GM19035 (cell line): ENCODE data around the gene GRIK5.
"Not testable (repeated sequence)": the region's sequence is repeated elsewhere in the genome, so short reads cannot be mapped to it uniquely, and the experiment has no call there.

ENCODE experiments used
- ATAC-seq: cut with Tn5 transposase; IDR thresholded peaks from one replicate; pipeline ENCODE4 v1.9.1; 2021; ENCODE audit not compliant: unreplicated experiment

The GRIK5 gene

DNA sequence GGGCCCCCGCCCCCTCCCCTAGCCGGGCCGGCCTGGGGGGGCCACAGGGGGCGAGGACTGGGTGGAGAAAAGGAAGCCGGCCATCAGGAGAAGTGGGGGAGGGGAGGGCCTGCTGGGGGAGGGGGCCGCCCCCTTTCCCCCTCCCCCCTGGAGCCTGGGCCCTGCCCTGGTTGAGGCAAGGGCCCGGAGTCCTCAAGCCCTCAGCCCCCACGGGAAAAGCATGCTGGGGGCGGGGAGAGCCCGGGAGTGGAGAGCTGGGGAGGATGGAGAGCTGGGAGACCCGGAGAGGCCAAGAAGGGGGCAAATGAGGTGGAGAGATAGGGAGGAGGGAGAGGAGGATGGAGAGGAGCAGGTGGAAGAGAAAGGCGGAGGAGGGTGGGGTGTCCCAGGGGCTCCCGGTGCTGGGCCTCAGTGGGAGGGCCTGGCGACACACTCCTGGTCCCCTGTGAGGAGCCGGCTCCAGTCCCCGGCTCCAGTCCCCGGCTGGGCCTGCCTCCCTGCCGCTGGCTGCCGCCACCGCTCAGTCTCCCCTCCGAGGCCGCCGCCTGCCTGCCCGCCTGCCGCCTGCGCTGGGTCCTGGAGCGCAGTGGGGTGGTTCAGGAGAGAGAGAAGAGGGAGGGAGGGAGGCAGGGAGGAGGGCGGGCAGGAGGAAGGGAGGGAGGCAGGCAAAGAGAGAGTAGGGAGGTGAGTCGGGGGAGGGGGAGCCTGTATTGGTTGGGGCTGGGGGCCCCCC lies at the start of gene GRIK5:
GRIK5 (minus strand) TSS at position 588 of the 733 bp plus-strand sequence. CDS start 4,436 bp downstream, outside the sequence.
- ATAC-seq, result no peak

DNA sequence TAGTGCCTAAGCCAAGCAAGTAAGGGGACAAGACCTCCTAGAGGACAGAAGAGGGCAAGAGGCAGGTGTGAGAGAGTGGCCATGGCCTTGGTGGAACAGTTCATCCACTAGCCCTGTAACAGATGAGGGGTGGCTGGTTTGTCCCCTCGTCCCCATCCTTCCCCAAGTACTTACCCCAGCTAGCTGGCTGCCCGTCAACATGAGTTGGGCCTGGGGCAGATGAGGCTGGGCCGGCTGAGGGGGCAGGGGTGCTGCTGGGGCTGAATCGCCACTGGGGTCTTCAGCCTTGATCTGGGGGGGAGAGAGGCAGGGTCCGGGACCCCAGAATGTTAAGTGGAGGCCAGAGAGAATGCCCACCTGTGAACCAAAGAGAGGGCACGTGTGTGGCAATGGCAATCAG lies 47.1 kb upstream of the GRIK5 start:
- no peak for ATAC-seq

DNA sequence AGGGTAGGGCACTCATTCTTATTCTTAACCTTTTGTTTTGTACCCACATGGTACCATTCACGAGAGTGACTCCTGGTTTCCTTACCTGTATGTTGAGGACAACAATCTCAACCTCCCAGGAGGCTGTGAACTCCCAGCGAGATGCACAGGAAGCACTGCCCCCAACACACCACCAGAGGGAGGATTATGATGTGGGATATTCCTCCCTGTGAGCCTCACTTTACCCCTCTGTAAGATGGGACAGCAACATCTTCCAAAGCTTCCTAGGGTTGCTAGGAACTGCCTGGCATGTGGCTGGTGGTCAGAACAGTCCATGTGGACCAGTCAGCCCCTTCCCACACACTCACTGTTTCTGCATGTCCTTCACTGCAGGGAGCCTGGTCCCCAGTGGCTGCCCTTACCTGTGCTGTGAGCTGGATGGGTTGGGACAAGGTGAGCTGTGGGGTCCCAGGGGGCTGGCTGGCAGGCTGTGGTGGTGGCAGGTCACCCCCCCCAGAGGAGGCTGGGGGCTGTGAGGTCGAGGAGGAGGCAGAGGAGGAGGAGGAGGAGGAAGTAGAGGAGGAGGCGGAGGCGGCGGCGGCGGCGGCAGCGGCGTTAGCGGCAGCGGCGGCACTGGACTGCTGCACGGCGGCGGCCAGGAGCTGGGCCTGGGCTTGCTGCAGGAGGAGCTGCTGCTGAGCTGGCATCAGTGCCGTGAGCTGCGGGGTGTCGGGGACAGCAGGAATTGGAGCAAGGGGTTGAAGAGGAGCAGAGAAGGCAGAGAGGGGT lies 46.5 kb upstream of the GRIK5 start:
- no peak for ATAC-seq

DNA sequence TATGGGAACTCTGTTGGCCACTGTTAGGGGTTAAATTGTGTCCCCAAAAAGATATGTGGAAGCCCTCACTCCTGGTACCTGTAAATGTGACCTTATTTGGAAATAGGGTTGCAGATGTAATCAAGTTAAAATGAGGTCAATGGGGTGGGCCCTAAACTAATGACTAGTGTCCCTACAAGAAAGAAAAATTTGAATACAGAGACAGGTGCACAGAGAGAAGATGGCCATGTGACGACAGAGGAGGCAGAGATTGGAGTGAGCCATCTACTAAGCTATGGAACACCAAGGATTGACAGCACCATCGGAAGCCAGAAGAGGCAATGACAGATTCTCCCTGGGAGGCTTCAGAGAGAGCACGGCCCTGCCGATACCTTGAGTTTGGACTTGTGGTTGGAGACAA lies 45.7 kb upstream of the GRIK5 start:
- ATAC-seq, result no peak

GRCh38 chr19:42115219-42115618 lies 45.2 kb upstream of the GRIK5 start:
- ATAC-seq, result no peak

- ATAC-seq, result peak; percentile 66
Observed at GRCh38 chr19:42114412-42114811, 44.4 kb upstream of the GRIK5 start.

GRCh38 chr19:42113641-42114348 lies 43.8 kb upstream of the GRIK5 start:
- ATAC-seq, result peak; percentile 44

DNA sequence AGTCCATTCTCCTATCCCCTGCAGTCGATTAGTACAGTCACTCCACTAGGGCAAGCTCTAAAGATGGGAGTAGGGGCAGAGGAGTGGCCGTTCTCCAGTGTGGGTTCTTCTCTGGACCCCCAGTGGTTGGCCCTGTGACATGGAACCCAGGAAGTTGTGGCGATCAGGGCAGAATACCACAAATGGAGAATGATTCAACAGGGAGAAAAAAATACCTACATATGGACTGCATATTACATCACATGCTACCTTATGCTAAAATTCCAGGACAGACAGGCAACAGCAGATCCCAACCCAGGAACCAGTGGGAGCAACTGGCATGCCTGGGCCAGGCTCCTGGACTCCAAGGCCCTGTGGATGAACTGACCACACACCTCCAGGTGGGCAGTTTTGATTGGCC lies 41.8 kb upstream of the GRIK5 start:
- ATAC-seq, result no peak

DNA sequence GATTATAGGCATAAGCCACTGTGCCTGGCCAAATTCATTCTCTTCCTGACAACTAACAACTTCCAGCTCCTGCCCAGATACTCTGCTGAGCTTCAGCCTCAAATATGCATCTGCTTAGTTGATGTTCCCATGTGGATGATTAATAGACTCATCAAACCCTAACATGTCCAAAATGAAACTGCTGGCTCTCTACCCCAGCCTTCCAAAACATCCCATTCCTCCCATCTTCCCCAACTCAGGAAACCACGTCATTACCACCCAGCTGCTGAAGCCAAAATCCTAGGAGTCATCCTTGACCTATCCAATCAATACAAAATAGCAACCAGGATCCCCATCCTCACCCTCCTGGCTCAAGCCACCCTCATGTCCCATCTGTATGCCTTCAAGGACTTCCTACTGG lies 41.4 kb upstream of the GRIK5 start:
- no peak for ATAC-seq

DNA sequence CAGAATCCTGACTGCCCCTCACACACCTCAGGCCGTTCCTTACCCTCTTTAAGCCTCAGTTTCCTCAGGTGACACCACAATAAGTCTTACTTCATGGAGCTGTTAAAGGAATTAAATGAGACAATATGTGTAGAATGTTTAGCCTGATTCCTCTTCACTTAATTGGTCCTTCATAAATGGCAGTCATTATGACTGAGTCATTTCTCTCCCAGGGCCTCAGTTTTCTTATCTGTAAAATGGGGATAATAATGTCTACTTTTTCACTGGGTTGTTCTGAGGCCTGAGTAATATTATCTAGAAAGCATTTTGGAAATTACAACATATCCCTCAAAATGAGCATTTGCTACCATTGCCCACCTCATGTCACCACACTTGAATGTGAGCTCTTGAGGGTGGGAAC lies 40.7 kb upstream of the GRIK5 start:
- ATAC-seq, result no peak

DNA sequence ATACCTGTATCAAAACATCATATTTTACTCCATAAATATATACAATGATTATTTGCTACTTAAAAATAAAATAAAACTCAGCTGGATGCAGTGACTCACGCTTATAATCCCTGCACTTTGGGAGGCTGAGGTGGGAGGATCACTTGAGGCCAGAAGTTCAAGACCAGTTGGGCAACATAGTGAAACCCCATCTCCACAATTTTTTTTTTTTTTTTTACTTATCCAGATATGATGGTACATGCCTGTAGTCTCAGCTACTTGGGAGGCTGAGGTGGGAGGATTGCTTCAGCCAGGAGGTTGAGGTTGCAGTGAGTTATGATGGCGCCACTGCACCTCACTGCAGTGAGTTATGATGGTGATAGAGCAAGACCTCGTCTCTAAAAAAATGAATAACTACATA lies 39.9 kb upstream of the GRIK5 start:
- no peak for ATAC-seq

- peak; percentile 78 for ATAC-seq
Observed at GRCh38 chr19:42108527-42109389, 38.8 kb upstream of the GRIK5 start.

DNA sequence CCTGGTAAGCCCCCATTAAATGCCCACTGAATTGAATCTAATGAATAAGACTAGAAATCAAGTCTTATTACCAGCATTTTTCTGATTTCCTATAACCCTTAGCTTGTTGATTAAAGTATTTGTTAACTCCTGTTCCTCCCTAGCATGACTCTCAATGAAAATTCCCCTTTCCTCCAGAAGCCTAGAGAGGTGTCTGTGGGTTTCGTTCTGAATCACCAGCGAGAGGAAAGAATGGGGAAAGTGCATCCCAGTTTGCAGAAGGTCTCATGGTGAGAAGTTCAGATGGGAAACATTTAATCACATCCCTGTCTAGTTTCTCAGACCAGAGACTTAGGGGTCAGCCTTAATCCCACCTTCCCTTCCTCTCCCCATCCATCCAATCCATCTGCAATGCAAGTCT lies 35.4 kb upstream of the GRIK5 start:
- ATAC-seq, result no peak

DNA sequence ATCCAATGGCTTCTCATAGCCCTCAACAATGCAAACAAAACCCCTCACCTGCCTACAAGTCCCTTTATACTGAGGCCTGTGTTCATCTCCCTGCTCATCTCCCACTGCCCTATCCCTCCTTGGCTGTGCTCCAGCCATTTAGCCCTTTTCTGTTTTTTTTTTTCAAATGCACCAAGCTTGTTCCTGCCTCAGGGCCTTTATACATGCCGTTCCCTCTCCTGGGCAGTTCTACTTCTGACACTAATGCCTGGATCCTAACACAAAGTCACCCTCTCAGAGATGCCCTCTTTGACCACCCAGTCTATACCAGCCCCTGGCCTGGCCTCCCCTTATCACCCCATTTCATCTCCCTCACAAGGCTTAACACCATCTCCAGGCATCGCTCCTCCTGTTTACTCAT lies 32.9 kb upstream of the GRIK5 start:
- ATAC-seq, result no peak

GRCh38 chr19:42100241-42100640 lies 30.2 kb upstream of the GRIK5 start:
- not testable (repeated sequence) for ATAC-seq

GRCh38 chr19:42099336-42099925 lies 29.4 kb upstream of the GRIK5 start:
- ATAC-seq, result no peak

GRCh38 chr19:42098781-42099180 lies 28.8 kb upstream of the GRIK5 start:
- ATAC-seq, result no peak

DNA sequence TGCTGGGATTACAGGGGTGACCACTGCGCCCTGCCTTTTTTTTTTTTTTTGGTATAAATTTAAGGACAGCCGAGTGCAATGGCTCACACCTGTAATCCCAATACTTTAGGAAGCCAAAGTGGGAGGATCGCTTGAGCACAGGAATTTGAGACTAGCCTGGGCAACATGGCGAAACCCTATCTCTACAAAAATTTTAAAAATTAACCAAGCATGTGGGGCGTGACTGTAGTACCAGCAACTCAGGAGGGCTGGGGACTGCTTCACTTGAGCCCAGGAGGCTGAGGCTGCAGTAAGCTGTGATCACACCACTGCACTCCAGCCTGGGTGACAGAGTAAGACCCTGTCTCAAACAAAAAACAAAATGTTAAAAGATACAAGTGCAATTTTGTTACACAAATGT lies 27.5 kb upstream of the GRIK5 start:
- no peak for ATAC-seq

DNA sequence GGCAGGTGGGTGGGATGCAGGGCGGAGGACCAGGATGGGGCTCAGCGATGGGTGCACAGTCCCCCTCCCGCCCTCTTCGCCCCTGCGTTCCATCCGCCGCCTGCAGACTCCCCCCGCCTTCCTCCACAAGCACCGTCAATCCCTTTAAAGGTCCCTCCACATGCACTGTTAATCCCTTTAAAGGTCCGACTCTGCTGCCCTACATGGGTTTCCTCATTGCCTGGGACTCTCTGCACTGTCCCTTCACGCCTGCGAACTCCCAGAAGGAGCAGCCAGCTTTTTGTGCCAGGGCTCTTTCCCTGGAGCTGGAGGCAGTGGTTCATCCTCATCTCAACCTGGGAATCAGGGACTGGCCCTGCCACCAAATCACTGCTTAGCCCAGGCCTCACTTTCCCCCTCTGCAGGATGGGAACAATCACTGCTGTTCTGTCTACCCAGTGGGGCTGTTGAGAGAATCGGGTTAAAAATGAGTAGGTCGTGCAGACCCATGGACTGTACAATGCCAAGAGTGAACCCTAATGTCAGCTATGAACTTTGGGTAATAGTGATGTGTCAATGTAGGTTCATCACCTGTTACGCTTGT lies 26.3 kb upstream of the GRIK5 start:
- ATAC-seq, result no peak

DNA sequence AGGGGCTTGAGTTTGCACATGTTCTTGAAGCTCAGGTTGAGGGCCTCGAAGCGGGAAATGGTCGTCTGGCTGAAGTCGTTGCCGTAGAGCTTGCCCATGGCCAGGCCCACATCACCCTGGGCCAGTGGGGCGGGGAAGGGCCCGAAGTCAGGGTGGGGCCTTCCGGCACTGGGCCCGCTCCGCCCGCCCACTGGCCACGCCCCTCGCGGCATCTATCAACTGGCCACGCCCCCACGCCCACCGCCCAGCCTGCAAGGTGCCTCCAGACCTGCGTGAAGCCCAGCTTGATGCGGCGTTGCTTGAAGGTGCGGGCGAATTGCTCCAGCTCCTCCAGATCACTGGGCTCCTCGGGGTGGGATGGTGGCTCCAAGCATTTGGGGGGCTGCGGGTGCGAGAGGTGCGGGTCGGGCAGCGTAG lies 25.8 kb upstream of the GRIK5 start:
- no peak for ATAC-seq
